CD8-positive, alpha-beta memory T cell (primary cell): ENCODE results near the gene EFS. TPM values are rescaled to one million over a fixed set of nuclear protein-coding genes. Genes with fewer than 3 reads are reported as not detected.
"Not testable (repeated sequence)": the region's sequence is repeated elsewhere in the genome, so short reads cannot be mapped to it uniquely, and the experiment has no call there.

Experiments
- CTCF ChIA-PET: fragments of 350-600 bp; sonication (Branson Sonifier 250); formaldehyde crosslinking; loops from one replicate; lab custom pipeline; 2021; ENCODE audit warnings: antibody characterized with exemption; lab: Charles Lee
- POLR2A ChIA-PET: fragments of 350-600 bp; sonication (Branson Sonifier 250); formaldehyde crosslinking; loops from one replicate; lab custom pipeline; 2021; ENCODE audit warnings: antibody characterized with exemption; lab: Charles Lee
- DNase-seq, 5 donors: peaks; one replicate each; pipeline versions ENCODE4 v3.0.0 to v3.0.0-alpha.2; 2020 to 2022; ENCODE audit warnings: mixed read lengths in 1 of 5
- H3K27ac ChIP-seq: one replicate; pipeline ENCODE4 v1.7.0; 2013; ENCODE audit warnings: low read depth, mild to moderate bottlenecking, low read length, moderate library complexity
- H3K27me3 ChIP-seq: 2 replicates; pipeline ENCODE4 v1.7.0; 2013; ENCODE audit warnings: low read length, mild to moderate bottlenecking; ENCODE audit not compliant: insufficient read depth, poor library complexity, severe bottlenecking
- H3K36me3 ChIP-seq: 2 replicates; pipeline ENCODE4 v1.7.0; 2013; ENCODE audit warnings: mild to moderate bottlenecking, low read length, moderate library complexity; ENCODE audit not compliant: insufficient read depth
- H3K4me1 ChIP-seq: 2 replicates; pipeline ENCODE4 v1.7.0; 2013; ENCODE audit warnings: mild to moderate bottlenecking, low read length, moderate library complexity; ENCODE audit not compliant: insufficient read depth
- H3K4me3 ChIP-seq: 2 replicates; pipeline ENCODE4 v1.7.0; 2013; ENCODE audit warnings: mild to moderate bottlenecking, low read length
- H3K9me3 ChIP-seq: 2 replicates; pipeline ENCODE4 v1.7.0; 2013; ENCODE audit warnings: mild to moderate bottlenecking, low read length
- H3K27ac Mint-ChIP-seq, 8 donors: one replicate each; pipeline ENCODE4 v1.8.0; 2020 to 2021; ENCODE audit warnings: mixed read lengths in 8 of 8, mild to moderate bottlenecking in 6 of 8, inconsistent platforms in 3 of 8, moderate library complexity in 3 of 8
- H3K27me3 Mint-ChIP-seq, 2 donors: one replicate each; pipeline ENCODE4 v1.8.0; 2020 to 2021; ENCODE audit warnings: mixed read lengths in 2 of 2, mild to moderate bottlenecking in 1 of 2, moderate library complexity in 1 of 2
- H3K36me3 Mint-ChIP-seq, 3 donors: one replicate each; pipeline ENCODE4 v1.8.0; 2020 to 2021; ENCODE audit warnings: mixed read lengths in 3 of 3, inconsistent platforms in 1 of 3, mild to moderate bottlenecking in 1 of 3
- H3K4me1 Mint-ChIP-seq, 3 donors: one replicate each; pipeline ENCODE4 v1.8.0; 2020 to 2021; ENCODE audit warnings: mixed read lengths in 3 of 3, inconsistent platforms in 1 of 3, mild to moderate bottlenecking in 1 of 3
- H3K4me3 Mint-ChIP-seq, 7 donors: one replicate each; pipeline ENCODE4 v1.8.0; 2020 to 2021; ENCODE audit warnings: mixed read lengths in 7 of 7, mild to moderate bottlenecking in 6 of 7, moderate library complexity in 4 of 7, inconsistent platforms in 2 of 7
- H3K9me3 Mint-ChIP-seq, 5 donors: one replicate each; pipeline ENCODE4 v1.8.0; 2020 to 2022; ENCODE audit warnings: mixed read lengths in 5 of 5, mild to moderate bottlenecking in 3 of 5, moderate library complexity in 2 of 5, inconsistent platforms in 1 of 5
- polyA plus RNA-seq: library from polyadenylated mRNA; unstranded; fragments of 300-500 nt; fragmentation: Illumina TruSeq; gene quantifications from one replicate; pipeline ENCODE4 v1.2.3, GENCODE V29; 2021
- total RNA-seq, 2 experiments: library from RNA; stranded (reverse); gene quantifications; one replicate each; pipeline ENCODE4 v1.2.3, GENCODE V29; 2021

Gene EFS
- total and polyA plus RNA-seq, 3 experiments from 2014 or later: not detected

GRCh38 chr14:23402296-23403138 lies 37.5 kb upstream of the EFS start:
- H3K9me3 ChIP-seq: no peaks in the 10 kb centered on the region
- no peak overlapping the region for H3K4me3 ChIP-seq
- no peak overlapping the region for H3K4me3 Mint-ChIP-seq
- no peaks in the 10 kb centered on the region for H3K4me1 ChIP-seq
- H3K27ac Mint-ChIP-seq: no peak overlapping the region
- H3K27me3 ChIP-seq: no peaks in the 10 kb centered on the region
- no peaks in the 10 kb centered on the region for H3K36me3 ChIP-seq
- H3K27ac ChIP-seq: no peak overlapping the region
- H3K36me3 Mint-ChIP-seq: no peaks in the 10 kb centered on the region
- POLR2A ChIA-PET: no interaction called here
- CTCF ChIA-PET: no interaction called here
- H3K27me3 Mint-ChIP-seq: peaks cover 4 to 36% of the 10 kb centered on the region in 2 donors
- no peak for DNase-seq
- no peaks in the 10 kb centered on the region for H3K9me3 Mint-ChIP-seq
- H3K4me1 Mint-ChIP-seq: no peaks in the 10 kb centered on the region

- H3K4me1 ChIP-seq: no peaks in the 10 kb centered on the region
- no peaks in the 10 kb centered on the region for H3K27me3 ChIP-seq
- no peaks in the 10 kb centered on the region for H3K9me3 ChIP-seq
- no peak overlapping the region for H3K27ac ChIP-seq
- H3K27me3 Mint-ChIP-seq: peaks cover 3 to 30% of the 10 kb centered on the region in 2 donors
- H3K36me3 ChIP-seq: no peaks in the 10 kb centered on the region
- no peak overlapping the region for H3K4me3 Mint-ChIP-seq
- no peak for DNase-seq
- no peaks in the 10 kb centered on the region for H3K4me1 Mint-ChIP-seq
- H3K9me3 Mint-ChIP-seq: no peaks in the 10 kb centered on the region
- peak overlapping the region in 1 of 8 donors; percentile 5 for H3K27ac Mint-ChIP-seq
- CTCF ChIA-PET: interaction anchor here (1.1 kb wide), 1 partner anchor 21 kb away, joined by 3 read pairs; no protein-coding TSS in a partner anchor
- H3K36me3 Mint-ChIP-seq: no peaks in the 10 kb centered on the region
- POLR2A ChIA-PET: no interaction called here
- H3K4me3 ChIP-seq: no peak overlapping the region
Measured at GRCh38 chr14:23401291-23401690, 36.3 kb upstream of the EFS start.

GRCh38 chr14:23400496-23401149 lies 35.7 kb upstream of the EFS start:
- H3K27me3 ChIP-seq, H3K4me1 Mint-ChIP-seq, H3K27ac ChIP-seq, H3K9me3 Mint-ChIP-seq, H3K36me3 Mint-ChIP-seq, H3K36me3 ChIP-seq, H3K4me3 ChIP-seq, H3K4me3 Mint-ChIP-seq, POLR2A ChIA-PET, H3K4me1 ChIP-seq, H3K27ac Mint-ChIP-seq, H3K9me3 ChIP-seq, DNase-seq: not testable (repeated sequence)
- H3K27me3 Mint-ChIP-seq: peaks cover 3 to 26% of the 10 kb centered on the region in 2 donors
- CTCF ChIA-PET: interaction anchor here (1.1 kb wide), 1 partner anchor 20 kb away, joined by 3 read pairs; no protein-coding TSS in a partner anchor

DNA sequence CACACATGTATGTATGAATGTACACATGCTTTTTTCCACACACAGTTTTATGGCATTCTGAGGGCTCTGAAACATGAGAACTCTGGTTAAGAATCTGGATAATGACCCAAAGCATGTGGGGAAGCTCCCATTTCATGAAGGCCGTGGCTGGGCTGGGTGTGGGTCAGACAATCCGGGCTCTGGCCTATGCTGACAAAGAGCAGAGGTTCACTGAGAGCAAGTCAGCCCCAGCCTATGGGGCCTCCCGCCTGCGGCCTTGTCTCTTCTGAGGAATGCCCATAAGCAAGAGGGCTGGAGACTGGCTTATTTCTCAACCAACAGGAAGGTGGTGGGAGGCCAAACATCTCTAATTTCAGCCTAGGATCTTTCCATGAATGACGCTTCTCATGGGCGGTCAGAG lies 34.6 kb upstream of the EFS start:
- H3K4me1 ChIP-seq: no peaks in the 10 kb centered on the region
- no peaks in the 10 kb centered on the region for H3K36me3 ChIP-seq
- Mint-ChIP-seq H3K4me1 (no peaks in the 10 kb centered on the region), H3K27me3 (peaks cover 3 to 25% of the 10 kb centered on the region in 2 donors), H3K9me3 (no peaks in the 10 kb centered on the region), H3K27ac (peak overlapping the region in 1 of 8 donors; percentile 22), H3K36me3 (no peaks in the 10 kb centered on the region), H3K4me3 (no peak overlapping the region)
- no peaks in the 10 kb centered on the region for H3K27me3 ChIP-seq
- no peak for DNase-seq
- H3K9me3 ChIP-seq: no peaks in the 10 kb centered on the region
- ChIA-PET POLR2A (no interaction called here), CTCF (no interaction called here)
- no peak overlapping the region for H3K4me3 ChIP-seq
- no peak overlapping the region for H3K27ac ChIP-seq

DNA sequence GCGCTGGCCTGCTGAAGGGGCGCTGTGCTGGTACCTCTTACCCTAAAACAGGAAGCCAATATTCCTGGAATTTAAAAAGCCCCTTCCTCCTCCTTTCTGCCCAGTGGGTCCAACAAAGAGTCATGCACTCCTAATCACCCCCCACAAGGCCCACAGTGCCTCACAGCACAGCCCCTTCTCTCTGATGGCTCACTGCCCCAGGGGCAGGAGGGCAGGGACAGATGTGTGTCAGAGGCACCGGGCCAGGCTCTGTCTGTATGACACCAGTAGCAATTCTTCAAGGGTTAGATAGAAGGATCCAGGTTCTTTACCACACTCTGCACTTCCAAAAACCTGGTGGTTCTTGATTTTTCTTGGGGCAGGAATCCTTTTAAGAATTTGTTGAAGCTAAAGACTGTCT lies 34.2 kb upstream of the EFS start:
- H3K4me3 Mint-ChIP-seq: no peak overlapping the region
- POLR2A ChIA-PET: no interaction called here
- CTCF ChIA-PET: no interaction called here
- peak overlapping the region in 1 of 8 donors; percentile 22 for H3K27ac Mint-ChIP-seq
- no peak overlapping the region for H3K27ac ChIP-seq
- H3K4me1 ChIP-seq: no peaks in the 10 kb centered on the region
- no peak for DNase-seq
- no peaks in the 10 kb centered on the region for H3K27me3 ChIP-seq
- H3K4me1 Mint-ChIP-seq: no peaks in the 10 kb centered on the region
- H3K27me3 Mint-ChIP-seq: peaks cover 3 to 25% of the 10 kb centered on the region in 2 donors
- H3K4me3 ChIP-seq: no peak overlapping the region
- no peaks in the 10 kb centered on the region for H3K9me3 Mint-ChIP-seq
- no peaks in the 10 kb centered on the region for H3K36me3 ChIP-seq
- no peaks in the 10 kb centered on the region for H3K9me3 ChIP-seq
- H3K36me3 Mint-ChIP-seq: no peaks in the 10 kb centered on the region

GRCh38 chr14:23398348-23398747 lies 33.4 kb upstream of the EFS start:
- Mint-ChIP-seq H3K4me3 (no peak overlapping the region), H3K36me3 (no peaks in the 10 kb centered on the region), H3K27me3 (peaks cover 5 to 26% of the 10 kb centered on the region in 2 donors), H3K4me1 (no peaks in the 10 kb centered on the region), H3K27ac (no peak overlapping the region), H3K9me3 (no peaks in the 10 kb centered on the region)
- CTCF ChIA-PET: no interaction called here
- DNase-seq: no peak
- no peaks in the 10 kb centered on the region for H3K9me3 ChIP-seq
- POLR2A ChIA-PET: no interaction called here
- no peak overlapping the region for H3K4me3 ChIP-seq
- H3K27me3 ChIP-seq: no peaks in the 10 kb centered on the region
- no peak overlapping the region for H3K27ac ChIP-seq
- no peaks in the 10 kb centered on the region for H3K36me3 ChIP-seq
- no peaks in the 10 kb centered on the region for H3K4me1 ChIP-seq

DNA sequence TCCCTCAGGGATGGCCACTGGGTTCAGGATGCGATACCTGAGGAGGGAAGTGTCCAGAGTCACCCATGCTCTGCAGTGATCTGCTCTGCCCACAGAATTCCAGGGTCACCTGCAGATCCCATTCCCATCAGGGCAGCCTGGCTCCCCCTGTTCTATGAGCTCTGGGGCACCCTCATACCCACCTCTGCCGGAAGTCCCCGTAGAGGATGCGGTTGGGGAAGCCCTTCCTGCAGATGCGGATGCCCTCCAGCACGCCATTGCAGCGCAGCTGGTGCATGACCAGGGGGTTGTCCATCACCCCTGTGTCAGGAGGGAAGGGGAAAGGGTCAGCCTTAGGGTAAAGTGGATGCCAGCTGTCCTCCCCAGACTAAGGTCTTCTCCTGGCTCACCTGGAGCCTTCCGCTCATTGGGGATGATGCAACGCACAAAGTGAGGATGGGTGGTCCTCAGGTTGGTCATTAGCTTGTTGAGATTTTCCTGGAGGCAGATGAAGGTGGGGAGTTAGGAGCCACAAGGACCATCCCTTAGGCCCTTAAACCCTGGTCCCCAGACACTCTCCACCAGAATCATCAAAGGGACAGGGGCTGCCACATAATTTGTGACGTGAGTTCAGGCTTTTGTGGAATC lies 31.9 kb upstream of the EFS start:
- Mint-ChIP-seq H3K4me1 (no peaks in the 10 kb centered on the region), H3K27ac (no peak overlapping the region), H3K4me3 (no peak overlapping the region), H3K36me3 (no peaks in the 10 kb centered on the region), H3K9me3 (no peaks in the 10 kb centered on the region), H3K27me3 (peaks cover 6 to 27% of the 10 kb centered on the region in 2 donors)
- ChIA-PET CTCF (no interaction called here), POLR2A (no interaction called here)
- no peak overlapping the region for H3K27ac ChIP-seq
- no peak overlapping the region for H3K4me3 ChIP-seq
- no peaks in the 10 kb centered on the region for H3K27me3 ChIP-seq
- no peaks in the 10 kb centered on the region for H3K4me1 ChIP-seq
- H3K9me3 ChIP-seq: no peaks in the 10 kb centered on the region
- no peaks in the 10 kb centered on the region for H3K36me3 ChIP-seq
- no peak for DNase-seq

GRCh38 chr14:23396126-23396525 lies 31.2 kb upstream of the EFS start:
- Mint-ChIP-seq H3K4me1 (no peaks in the 10 kb centered on the region), H3K27ac (no peak overlapping the region), H3K27me3 (peaks cover 9 to 24% of the 10 kb centered on the region in 2 donors), H3K36me3 (no peaks in the 10 kb centered on the region), H3K9me3 (no peaks in the 10 kb centered on the region), H3K4me3 (no peak overlapping the region)
- H3K27ac ChIP-seq: no peak overlapping the region
- DNase-seq: no peak
- no peaks in the 10 kb centered on the region for H3K9me3 ChIP-seq
- no peaks in the 10 kb centered on the region for H3K27me3 ChIP-seq
- ChIA-PET CTCF (no interaction called here), POLR2A (no interaction called here)
- no peak overlapping the region for H3K4me3 ChIP-seq
- no peaks in the 10 kb centered on the region for H3K4me1 ChIP-seq
- no peaks in the 10 kb centered on the region for H3K36me3 ChIP-seq
